DMS114 treated with DMSO at 0.1 percent for 48 hours (cell line): ENCODE measurements around the gene SCRN1.
"Not testable (repeated sequence)": the region's sequence is repeated elsewhere in the genome, so short reads cannot be mapped to it uniquely, and the experiment has no call there.

ENCODE experiments used
- DNase-seq: peaks from one replicate; lab custom pipeline; 2025; ENCODE audit not compliant: unreplicated experiment; lab: John Stamatoyannopoulos, UW

The SCRN1 gene

DNA sequence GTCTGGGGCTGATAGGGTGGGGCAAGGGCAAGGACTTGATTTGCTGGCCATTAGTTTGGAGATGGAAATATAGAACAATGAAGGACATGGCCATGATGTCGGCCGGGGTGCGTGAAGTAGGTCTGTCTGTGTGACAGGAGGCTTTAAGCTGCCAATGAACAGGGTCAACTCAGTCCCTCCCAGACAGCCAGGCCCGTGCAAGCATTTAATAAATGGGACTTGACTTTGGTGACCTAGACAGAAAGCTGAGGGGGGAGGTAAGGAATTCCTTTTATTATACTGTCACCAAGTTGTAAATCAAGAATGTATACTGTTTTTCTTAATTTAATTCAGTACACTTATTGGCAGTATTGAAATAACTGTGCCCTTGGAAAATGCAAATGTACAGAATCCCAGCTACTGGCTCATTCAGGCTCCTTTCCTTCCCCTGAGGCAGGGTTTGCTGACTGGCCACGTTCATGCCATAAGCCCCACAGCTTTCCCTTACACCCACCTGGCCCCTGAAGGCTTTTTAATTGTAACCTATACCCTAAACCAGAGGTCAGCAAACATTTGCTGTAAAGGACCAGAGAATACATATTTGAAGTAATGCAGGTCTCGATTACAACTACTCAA, 96.1 kb downstream of the SCRN1 start:
- DNase-seq, result no peak

DNA sequence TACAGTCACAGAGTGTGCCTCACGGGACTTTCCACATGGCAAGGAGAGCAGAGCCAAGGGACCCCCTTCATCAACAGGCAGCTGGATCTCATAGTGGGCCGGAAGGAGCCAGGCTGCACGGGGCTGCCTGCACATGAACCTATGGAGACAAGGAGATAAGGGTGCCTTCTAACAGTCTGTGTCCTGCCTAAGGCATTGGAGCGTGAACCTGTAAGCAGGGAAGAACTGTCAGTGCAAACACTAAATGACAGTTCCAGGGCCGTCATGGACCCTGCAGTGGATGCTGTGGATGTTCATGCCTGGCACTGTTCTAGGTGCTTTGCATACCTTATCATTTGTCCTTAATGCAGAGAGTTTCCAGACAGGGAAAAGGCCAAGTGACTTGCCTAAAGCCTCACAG, 97.4 kb downstream of the SCRN1 start:
- DNase-seq, result no peak

GRCh38 chr7:29891766-29892165, 97.8 kb downstream of the SCRN1 start:
- DNase-seq, result no peak

DNA sequence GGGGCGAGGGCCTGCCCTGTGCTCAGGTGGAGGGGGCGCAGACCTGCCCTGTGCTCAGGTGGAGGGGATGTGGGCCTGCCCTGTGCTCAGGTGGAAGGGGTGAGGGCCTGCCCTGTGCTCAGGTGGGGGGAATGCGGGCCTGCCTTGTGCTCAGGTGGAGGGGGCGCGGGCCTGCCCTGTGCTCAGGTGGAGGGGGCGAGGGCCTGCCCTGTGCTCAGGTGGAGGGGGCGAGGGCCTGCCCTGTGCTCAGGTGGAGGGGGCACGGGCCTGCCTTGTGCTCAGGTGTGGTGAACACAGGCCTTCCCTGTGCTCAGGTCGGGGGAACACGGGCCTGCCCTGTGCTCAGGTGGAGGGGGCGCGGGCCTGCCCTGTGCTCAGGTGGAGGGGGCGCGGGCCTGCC, 98.8 kb downstream of the SCRN1 start:
- DNase-seq, result not testable (repeated sequence)

- no peak for DNase-seq
These were observed 99.3 kb downstream of the SCRN1 start for GRCh38 chr7:29890251-29890650.

DNA sequence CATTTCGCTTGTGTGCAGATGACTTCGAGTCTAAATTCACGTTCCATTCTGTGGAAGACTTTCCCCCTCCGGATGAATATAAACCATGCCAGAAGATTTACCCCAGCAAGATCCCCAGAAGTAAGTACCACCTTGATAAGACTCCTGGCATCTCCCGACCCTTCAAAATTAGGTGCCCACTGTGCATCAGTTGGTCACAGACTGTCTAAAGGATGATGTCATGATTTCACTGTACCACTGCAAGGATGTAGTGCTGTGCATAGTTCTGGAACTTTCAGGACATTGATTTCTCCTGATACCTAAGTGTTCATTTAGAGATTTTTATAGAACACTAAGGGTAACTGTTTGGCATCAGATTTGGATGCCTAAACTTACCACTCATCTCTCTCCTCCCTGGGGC, 100.3 kb downstream of the SCRN1 start:
- no peak for DNase-seq

DNA sequence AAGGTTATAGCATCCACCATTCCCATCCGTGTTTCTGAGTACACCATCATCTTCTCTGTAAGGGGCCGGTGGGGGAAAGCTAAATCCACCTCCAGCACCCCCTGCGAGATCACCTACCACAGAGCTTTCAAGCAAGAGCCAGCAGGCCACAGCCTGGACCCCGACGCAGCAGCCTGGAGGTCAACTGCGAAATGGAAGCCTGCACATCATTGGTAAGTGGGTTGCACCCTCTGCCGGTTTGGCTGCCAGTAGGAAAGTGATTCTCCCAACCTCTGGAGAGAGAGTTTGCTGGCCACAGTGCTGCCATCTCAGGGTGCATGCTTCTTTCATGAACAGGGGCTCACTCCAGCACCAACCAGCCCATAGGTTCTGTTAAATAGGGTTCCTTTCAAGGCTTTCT, 101.6 kb downstream of the SCRN1 start:
- no peak for DNase-seq

- no peak for DNase-seq
These were observed 102.8 kb downstream of the SCRN1 start for GRCh38 chr7:29886827-29887226.

DNA sequence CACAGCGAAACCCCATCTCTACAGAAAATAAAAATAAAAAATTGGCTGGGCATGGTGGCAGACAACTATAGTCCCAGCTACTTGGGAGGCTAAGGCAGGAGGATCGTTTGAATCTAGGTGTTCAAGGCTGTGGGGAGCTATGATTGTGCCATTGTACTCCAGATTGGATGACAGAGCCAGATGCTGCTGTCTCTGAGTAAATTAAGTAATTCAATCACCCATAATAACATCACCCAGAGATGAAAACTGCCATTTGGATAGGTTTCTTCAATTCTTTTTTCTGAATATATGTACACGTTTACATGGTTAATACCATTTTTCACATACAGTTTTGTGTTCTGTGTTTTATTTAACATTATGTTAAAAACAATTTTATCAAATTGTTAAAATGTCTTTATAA, 104.0 kb downstream of the SCRN1 start:
- no peak for DNase-seq

- DNase-seq, result no peak
These were observed 105.0 kb downstream of the SCRN1 start for GRCh38 chr7:29884399-29885272.

DNA sequence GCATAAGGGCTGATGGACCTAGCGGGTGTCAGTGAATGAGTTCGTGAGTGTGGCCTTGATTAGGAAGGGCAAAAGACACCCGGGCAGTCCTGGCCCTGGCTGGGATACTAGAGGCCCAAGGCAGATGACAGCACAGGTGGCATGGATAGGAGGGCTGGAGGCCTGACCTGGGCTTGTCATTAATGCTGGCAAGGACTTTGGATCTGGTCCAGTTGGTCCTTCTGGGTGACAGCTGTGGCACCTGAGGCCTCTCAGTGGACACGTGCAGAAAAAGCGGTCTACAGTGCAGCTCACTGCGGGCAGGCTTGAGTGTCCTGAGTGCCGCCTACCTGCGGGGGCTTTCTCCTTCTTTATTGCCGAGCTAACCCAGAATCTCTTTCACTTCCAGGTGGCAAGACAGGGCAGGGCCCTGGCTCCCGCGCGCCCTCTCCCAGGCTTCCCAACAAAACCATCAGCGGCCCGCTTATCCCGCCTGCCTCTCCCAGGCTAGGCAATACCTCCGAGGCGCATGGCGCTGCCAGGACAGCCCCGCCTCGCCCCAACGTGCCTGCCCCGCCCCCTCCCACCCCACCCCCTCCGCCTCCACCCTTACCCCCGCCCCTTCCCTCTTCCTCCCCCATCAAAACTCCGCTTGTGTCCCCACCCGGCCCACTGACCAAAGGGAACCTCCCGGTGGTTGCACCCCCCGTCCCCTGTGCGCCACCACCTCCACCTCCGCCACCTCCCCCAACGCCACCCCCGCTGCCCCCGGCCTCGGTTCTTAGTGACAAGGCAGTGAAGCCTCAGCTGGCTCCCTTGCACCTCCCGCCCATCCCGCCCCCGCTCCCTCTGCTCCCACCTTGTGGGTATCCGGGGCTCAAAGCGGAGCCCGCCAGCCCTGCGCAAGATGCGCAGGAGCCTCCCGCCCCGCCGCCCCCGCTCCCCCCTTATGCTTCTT, 105.9 kb downstream of the SCRN1 start:
- no peak for DNase-seq

DNA sequence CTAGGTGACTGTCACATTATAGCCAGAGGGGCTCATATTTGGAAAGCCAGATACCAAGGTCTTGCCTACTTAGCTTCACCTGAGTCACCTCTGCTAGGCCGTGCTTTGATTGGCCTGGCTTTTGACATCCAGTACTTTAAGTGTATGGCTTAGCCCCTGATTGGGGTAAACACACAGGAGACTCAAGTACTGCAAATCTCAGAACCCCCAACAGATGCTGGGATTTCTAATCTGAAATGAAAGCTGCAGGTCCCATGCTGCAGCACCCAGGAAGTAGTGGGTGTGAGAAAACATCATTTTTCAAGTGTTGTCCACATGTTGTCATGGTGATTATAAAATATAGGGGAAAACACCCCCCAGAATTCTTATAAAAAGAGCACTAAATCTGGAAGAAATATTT, 107.1 kb downstream of the SCRN1 start:
- DNase-seq, result no peak

- DNase-seq, result no peak
These were observed 107.9 kb downstream of the SCRN1 start for GRCh38 chr7:29881724-29882123.

- no peak for DNase-seq
These were observed 110.0 kb downstream of the SCRN1 start for GRCh38 chr7:29879609-29880008.

DNA sequence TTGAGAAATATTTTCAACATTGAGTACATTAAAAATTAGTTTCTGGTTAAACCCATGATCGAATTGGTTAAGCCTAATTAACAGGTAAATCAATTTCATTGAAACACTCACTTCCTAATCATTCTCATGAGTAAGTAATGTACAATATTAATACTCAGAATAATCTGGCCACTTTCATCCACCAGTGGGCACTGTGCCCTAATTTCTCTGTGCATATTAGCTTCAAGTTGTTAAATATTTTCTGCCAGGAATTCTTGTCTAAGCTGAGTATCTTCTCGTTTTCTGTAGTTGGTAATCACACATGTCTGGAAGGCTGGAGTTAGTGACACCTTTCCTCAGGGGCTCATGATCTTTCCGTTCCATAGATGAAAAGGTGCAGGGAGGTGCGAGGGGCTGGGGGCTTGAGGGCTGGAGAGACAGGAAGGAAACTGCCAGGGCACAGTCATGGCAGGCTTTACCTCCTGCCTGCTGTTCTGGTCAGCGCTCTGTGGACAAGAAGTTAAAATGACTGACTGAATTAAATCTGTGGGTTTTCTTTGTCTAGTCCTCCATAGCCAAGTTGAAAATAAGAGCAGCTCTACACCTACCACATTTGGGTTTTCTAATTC, 111.4 kb downstream of the SCRN1 start:
- no peak for DNase-seq

GRCh38 chr7:29877196-29877595, 112.4 kb downstream of the SCRN1 start:
- DNase-seq, result no peak

- DNase-seq, result no peak
These were observed 113.9 kb downstream of the SCRN1 start for GRCh38 chr7:29875741-29876140.

GRCh38 chr7:29873644-29874294, 115.8 kb downstream of the SCRN1 start:
- no peak for DNase-seq

DNA sequence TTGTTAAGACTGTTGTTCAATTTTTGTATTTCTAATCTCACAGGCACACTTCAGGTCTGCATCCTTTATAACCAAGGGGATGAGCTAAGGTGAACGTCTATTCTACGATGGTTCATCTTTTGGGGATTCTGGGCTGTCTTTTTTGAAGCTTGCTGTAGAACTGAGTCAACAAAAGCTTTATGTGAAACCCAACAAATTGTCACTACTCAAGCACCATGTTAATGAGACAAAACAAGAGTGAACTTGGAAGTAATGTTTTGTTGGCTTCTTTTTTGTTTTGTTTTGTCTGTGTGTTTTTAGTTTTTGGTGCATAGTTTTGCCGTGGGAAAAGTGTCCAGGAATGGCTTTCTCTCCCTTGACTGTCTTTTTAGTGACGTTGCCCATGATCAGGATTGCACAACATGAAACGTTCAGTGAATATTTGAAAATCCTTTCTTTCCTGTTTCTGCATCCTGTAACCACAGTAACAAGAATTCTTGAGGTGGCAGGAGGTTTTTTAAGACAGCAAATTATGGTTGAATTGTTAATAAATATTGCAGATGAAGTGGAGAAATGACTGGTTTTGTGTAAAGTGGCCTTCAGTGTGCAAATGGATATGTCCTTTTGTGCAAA, 117.7 kb downstream of the SCRN1 start:
- DNase-seq, result no peak
